ENCODE measurements around the gene SLAMF8. TPM values are rescaled to one million over a fixed set of nuclear protein-coding genes. Genes with fewer than 3 reads are reported as not detected.

Gene SLAMF8
- total RNA-seq, 1 experiment from 2014 or later: not detected

GRCh38 chr1:159861218-159861617 lies 34.5 kb downstream of the SLAMF8 start:
- no peak for DNase-seq (ENCODE audit: low read depth, low spot score)
- in situ Hi-C loops (cut with HindIII; ENCODE audit: low pct_unique_long_range_greater_than_20kb, low sequenced_read_pairs): no loop called here
- no peak overlapping the region for H3K27ac ChIP-seq (ENCODE audit: low read length)
- no peak overlapping the region for H3K4me3 ChIP-seq (ENCODE audit: low read depth in 2 of 2, low read length in 2 of 2)
- POLR2A ChIA-PET: no interaction called here
- no peaks in the 10 kb centered on the region for H3K36me3 ChIP-seq (ENCODE audit: control insufficient read depth, insufficient read depth, low read length)
- no peaks in the 10 kb centered on the region for H3K4me1 ChIP-seq (ENCODE audit: control insufficient read depth, insufficient read depth, low read length)
- intact Hi-C loops (cut with micrococcal nuclease; ENCODE audit: unreplicated experiment): no loop called here
- BruUV-seq (replicated peaks): no TSS peak
- H3K9me3 ChIP-seq (ENCODE audit: control insufficient read depth, insufficient read depth, low read depth, low read length): no peaks in the 10 kb centered on the region
- CTCF ChIA-PET: no interaction called here
- H3K27me3 ChIP-seq (ENCODE audit: control insufficient read depth, insufficient read depth, low read length): no peaks in the 10 kb centered on the region
- ATAC-seq: no peak
- TF ChIP-seq SIN3A (IDR thresholded peaks at IDR 0.05; ENCODE audit: borderline replicate concordance, insufficient read depth, low read depth, low read length): no peak
- no peak for TF ChIP-seq TCF7L2 (IDR thresholded peaks at IDR 0.05; ENCODE audit: low read depth, low read length)
- TF ChIP-seq CTCF (IDR thresholded peaks at IDR 0.05): no peak
- no peak for TF ChIP-seq POLR2AphosphoS5 (IDR thresholded peaks at IDR 0.05; ENCODE audit: low read depth, low read length)
- no peak for TF ChIP-seq REST (IDR thresholded peaks at IDR 0.05; ENCODE audit: insufficient read depth in 1 of 2, low read depth in 2 of 2, low read length in 1 of 2)

GRCh38 chr1:159862031-159862430 lies 35.4 kb downstream of the SLAMF8 start:
- H3K27ac ChIP-seq (ENCODE audit: low read length): no peak overlapping the region
- H3K27me3 ChIP-seq (ENCODE audit: control insufficient read depth, insufficient read depth, low read length): no peaks in the 10 kb centered on the region
- no peak overlapping the region for H3K4me3 ChIP-seq (ENCODE audit: low read depth in 2 of 2, low read length in 2 of 2)
- ATAC-seq (no peak), DNase-seq (ENCODE audit: low read depth, low spot score) (no peak)
- H3K9me3 ChIP-seq (ENCODE audit: control insufficient read depth, insufficient read depth, low read depth, low read length): no peaks in the 10 kb centered on the region
- ChIA-PET CTCF (no interaction called here), POLR2A (no interaction called here)
- in situ Hi-C loops (cut with HindIII; ENCODE audit: low pct_unique_long_range_greater_than_20kb, low sequenced_read_pairs) (no loop called here), intact Hi-C loops (cut with micrococcal nuclease; ENCODE audit: unreplicated experiment) (no loop called here)
- no TSS peak for BruUV-seq (replicated peaks)
- H3K36me3 ChIP-seq (ENCODE audit: control insufficient read depth, insufficient read depth, low read length): no peaks in the 10 kb centered on the region
- TF ChIP-seq CTCF (IDR thresholded peaks at IDR 0.05): no peak
- no peak for TF ChIP-seq TCF7L2 (IDR thresholded peaks at IDR 0.05; ENCODE audit: low read depth, low read length)
- no peak for TF ChIP-seq SIN3A (IDR thresholded peaks at IDR 0.05; ENCODE audit: borderline replicate concordance, insufficient read depth, low read depth, low read length)
- TF ChIP-seq POLR2AphosphoS5 (IDR thresholded peaks at IDR 0.05; ENCODE audit: low read depth, low read length): no peak
- no peak for TF ChIP-seq REST (IDR thresholded peaks at IDR 0.05; ENCODE audit: insufficient read depth in 1 of 2, low read depth in 2 of 2, low read length in 1 of 2)
- no peaks in the 10 kb centered on the region for H3K4me1 ChIP-seq (ENCODE audit: control insufficient read depth, insufficient read depth, low read length)

Data from Panc1 (cell line).